Heart right ventricle (tissue), 16 donors: Measurements from ENCODE around the gene SMIM17. TPM values are rescaled to one million over a fixed set of nuclear protein-coding genes. Genes with fewer than 3 reads are reported as not detected.

Experiments used
- ATAC-seq, 8 donors: fragments of 200-7000 bp; cut with Tn5 transposase; one replicate each; pipeline ENCODE4 v1.9.1; 2020; ENCODE audit warnings: mild to moderate bottlenecking in 8 of 8, moderate library complexity in 8 of 8, moderate number of reproducible peaks in 1 of 8
- DNase-seq, 2 donors: peaks; one replicate each; pipeline ENCODE4 v3.0.0-alpha.2; 2020
- H3K27ac ChIP-seq, 10 donors: fragments of 200-600 bp; sonication (generic) in 2 of 10; one replicate each; pipeline versions ENCODE4 v1.5.0 to v1.8.0; 2020 to 2022; ENCODE audit warnings: mild to moderate bottlenecking in 3 of 10
- H3K27me3 ChIP-seq, 7 donors: fragments of 200-600 bp; one replicate each; pipeline ENCODE4 v1.8.0; 2021 to 2022; ENCODE audit warnings: mild to moderate bottlenecking in 2 of 7
- H3K36me3 ChIP-seq, 9 donors: fragments of 200-600 bp; sonication (generic) in 1 of 9; one replicate each; pipeline versions ENCODE4 v1.5.0 to v1.8.0; 2020 to 2022; ENCODE audit warnings: mild to moderate bottlenecking in 2 of 9
- H3K4me1 ChIP-seq, 9 donors: fragments of 200-600 bp; sonication (generic) in 1 of 9; one replicate each; pipeline versions ENCODE4 v1.5.0 to v1.8.0; 2020 to 2022; ENCODE audit warnings: mild to moderate bottlenecking in 4 of 9
- H3K4me3 ChIP-seq, 10 donors: fragments of 200-600 bp; sonication (generic) in 2 of 10; one replicate each; pipeline versions ENCODE4 v1.5.0 to v1.8.0; 2020 to 2022; ENCODE audit warnings: mild to moderate bottlenecking in 7 of 10, moderate library complexity in 2 of 10
- H3K9me3 ChIP-seq, 11 donors: fragments of 200-600 bp in 10 of 11; sonication (generic) in 2 of 11; one replicate each; pipeline versions ENCODE4 v1.5.0 to v1.8.0; 2013 to 2022; ENCODE audit warnings: mild to moderate bottlenecking in 2 of 11, control low read depth in 1 of 11, moderate library complexity in 1 of 11
- WGBS, 2 donors: extraction: QIAGEN DNeasy Blood & Tissue Kit; methylation state at CpG; one replicate each; pipeline ENCODE4 v1.1.7; 2013; ENCODE audit warnings: inconsistent platforms in 1 of 2; 5-methylcytosine and 5-hydroxymethylcytosine counted together
- intact Hi-C, 10 donors: fragments of 100-400 bp; cut with DNase I; formaldehyde crosslinking; loops; one replicate each; pipeline versions ENCODE4 v1.11.1 to v1.14.2; 2022
- polyA plus RNA-seq, 2 donors: library from polyadenylated mRNA; stranded (reverse); fragments of 200-250 nt; gene quantifications; one replicate each; pipeline ENCODE4 v1.2.3, GENCODE V29; 2013
- total RNA-seq, 10 donors: library from RNA; stranded (reverse); fragmentation: NEBNext Ultra II Directional in 3 of 10; extraction: Animal tissue kit (Norgen Biotek cat#: 25700) in 3 of 10; gene quantifications; one replicate each; pipeline versions ENCODE4 v1.2.1 to v1.2.4, GENCODE V29; 2021 to 2023
- TF ChIP-seq, protein P1 (sequence below), 9 donors: fragments of 200-600 bp; sonication (generic) in 2 of 9; IDR thresholded peaks; one replicate each; pipeline versions ENCODE4 v1.5.0 to v1.8.0; 2021 to 2022; ENCODE audit warnings: antibody characterized with exemption in 9 of 9, mild to moderate bottlenecking in 5 of 9, moderate library complexity in 1 of 9
- donor health status: Arrhythmogenic right ventricular cardiomyopathy.
- donor health status: ischemic (EF 13 %, LVEDD 7.1; RV severe dilation, severe dysfunction).
- donor health status: healthy with polysubstance abuse.
- donor health status: DM: no; HTN: yes; CAD: no.
- donor health status: DM: no; HTN: no; CAD: no.
- donor health status: ischemic (EF 25% LVEDD 6.9; RV normal size, moderate dysfunction).
- donor health status: ischemic (EF 25% LVEDD 5.7; RV mildly dilated, moderate dysfunction).
- donor health status: healthy.
- donor health status: DM: yes; HTN: yes; CAD: no.
- donor health status: Ischemic cardiomyopathy.
- donor health status: ischemic (EF 35%, LVEDD 5.7; RV mildly dilated, moderate dysfunction).
- donor health status: nonischemic (EF 11% LVEDD 7.7; RV severe dilation, severe dysfunction).
- donor health status: DM: yes; HTN: yes; CAD: no.
- donor health status: PGD.
- donor health status: ischemic (EF 29% LVEDD 5.4; RV normal size, mild dysfunction).
- donor health status: nonischemic (EF 23%, LVEDD 6.1; RV moderate dilation, normal function).

SMIM17 gene
- total and polyA plus RNA-seq, 12 donors, result 0.14 to 0.67 (median 0.35) TPM; not detected in 5

DNA sequence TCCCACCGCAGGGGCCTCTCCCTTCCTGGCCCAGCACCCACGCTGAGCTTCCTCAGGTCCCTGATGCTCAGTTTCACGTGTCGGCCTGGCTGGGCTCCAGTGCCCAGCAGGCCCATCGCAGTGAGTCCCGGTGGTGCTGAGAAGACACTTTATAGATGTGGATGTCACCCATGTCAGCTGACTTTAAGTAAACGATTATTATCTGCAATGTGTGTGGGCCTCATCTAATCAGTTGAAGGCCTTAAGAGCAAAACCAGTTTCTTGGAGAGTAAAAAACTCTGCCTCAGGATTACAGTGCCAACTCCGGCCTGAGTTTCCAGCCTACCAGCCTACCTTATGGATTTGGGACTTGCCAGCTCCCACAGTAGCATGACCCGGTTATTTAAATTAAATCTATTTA is 17.3 kb upstream of the SMIM17 start:
- Histone ChIP-seq H3K27me3 (no peaks in the 10 kb centered on the region), H3K9me3 (peaks cover 0 to 100% (median 11%) of the 10 kb centered on the region in 11 donors), H3K36me3 (peaks cover 0 to 46% (median 38%) of the 10 kb centered on the region in 9 donors)

DNA sequence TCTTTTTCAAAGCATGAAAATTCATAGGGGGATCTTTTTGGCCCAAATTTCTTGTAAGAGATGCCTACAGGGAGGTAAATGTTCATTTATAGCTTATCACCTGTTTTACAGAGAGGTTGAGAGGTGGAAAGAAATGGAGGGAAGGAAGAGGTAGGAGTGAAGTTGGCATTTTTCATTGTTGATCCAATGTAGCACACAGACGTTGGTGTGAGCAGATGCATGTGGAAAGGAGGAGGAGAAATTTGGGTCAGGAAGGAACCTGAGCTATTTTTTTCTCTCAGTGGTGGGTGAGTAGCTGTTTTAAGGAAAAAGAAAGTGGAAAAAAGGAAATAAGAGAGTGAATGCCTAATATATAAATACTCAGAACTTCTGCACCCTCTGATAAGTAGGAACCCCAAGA is 9.9 kb upstream of the SMIM17 start:
- H3K36me3 ChIP-seq, result peaks cover 0 to 4% (median 0%) of the 10 kb centered on the region in 9 donors
- WGBS, 2 donors, result 18 to 30% methylated on average over 1 of the region's 1 CpG
- no peaks in the 10 kb centered on the region for H3K4me1 ChIP-seq
- no peaks in the 10 kb centered on the region for H3K27me3 ChIP-seq
- ATAC-seq (no peak), DNase-seq (no peak)
- TF ChIP-seq, protein P1, sequence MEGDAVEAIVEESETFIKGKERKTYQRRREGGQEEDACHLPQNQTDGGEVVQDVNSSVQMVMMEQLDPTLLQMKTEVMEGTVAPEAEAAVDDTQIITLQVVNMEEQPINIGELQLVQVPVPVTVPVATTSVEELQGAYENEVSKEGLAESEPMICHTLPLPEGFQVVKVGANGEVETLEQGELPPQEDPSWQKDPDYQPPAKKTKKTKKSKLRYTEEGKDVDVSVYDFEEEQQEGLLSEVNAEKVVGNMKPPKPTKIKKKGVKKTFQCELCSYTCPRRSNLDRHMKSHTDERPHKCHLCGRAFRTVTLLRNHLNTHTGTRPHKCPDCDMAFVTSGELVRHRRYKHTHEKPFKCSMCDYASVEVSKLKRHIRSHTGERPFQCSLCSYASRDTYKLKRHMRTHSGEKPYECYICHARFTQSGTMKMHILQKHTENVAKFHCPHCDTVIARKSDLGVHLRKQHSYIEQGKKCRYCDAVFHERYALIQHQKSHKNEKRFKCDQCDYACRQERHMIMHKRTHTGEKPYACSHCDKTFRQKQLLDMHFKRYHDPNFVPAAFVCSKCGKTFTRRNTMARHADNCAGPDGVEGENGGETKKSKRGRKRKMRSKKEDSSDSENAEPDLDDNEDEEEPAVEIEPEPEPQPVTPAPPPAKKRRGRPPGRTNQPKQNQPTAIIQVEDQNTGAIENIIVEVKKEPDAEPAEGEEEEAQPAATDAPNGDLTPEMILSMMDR (IDR thresholded peaks at IDR 0.05), result no peak
- peaks cover 0 to 97% (median 12%) of the 10 kb centered on the region in 11 donors for H3K9me3 ChIP-seq
- H3K27ac ChIP-seq, result no peak overlapping the region
- intact Hi-C loops, result no loop called here
- H3K4me3 ChIP-seq, result no peak overlapping the region

More for the DNA sequence above, 17.3 kb upstream of the SMIM17 start:
- no peak for DNase-seq
- no peak overlapping the region for H3K27ac ChIP-seq
- TF ChIP-seq, protein P1 (IDR thresholded peaks at IDR 0.05), result no peak
- H3K4me1 ChIP-seq, result no peaks in the 10 kb centered on the region
- no peak for ATAC-seq
- 91 to 92% methylated on average over 9 of the region's 9 CpGs for WGBS, 2 donors
- intact Hi-C loops, result no loop called here
- no peak overlapping the region for H3K4me3 ChIP-seq

DNA sequence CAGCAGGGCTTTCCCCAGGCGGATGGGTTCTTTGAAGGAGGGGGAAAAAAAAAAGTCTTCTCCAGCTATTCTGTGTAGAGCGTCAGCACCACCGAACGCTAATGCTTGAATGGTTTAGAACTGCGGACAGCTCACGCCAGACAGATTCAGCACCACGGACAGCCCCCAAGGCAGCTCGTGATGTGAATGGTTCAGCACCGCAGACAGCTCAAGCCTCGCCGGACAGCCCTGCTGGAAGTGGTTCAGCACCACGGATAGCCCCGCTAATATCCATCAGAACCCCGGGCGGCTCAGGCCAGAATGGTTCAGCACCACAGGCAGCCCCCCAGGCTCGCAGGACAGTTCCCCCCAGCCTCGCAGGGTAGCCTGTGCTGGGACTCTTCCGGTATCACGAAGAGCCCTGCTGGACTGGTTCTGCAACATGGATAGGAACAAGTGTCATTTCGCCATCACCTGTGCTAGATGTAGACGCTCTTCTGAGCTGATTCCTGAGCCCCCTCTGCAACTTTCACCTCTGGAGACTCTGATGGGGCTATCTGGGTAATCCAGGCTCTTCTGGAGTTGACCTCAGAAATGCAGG is 4.9 kb upstream of the SMIM17 start:
- Histone ChIP-seq H3K36me3 (peaks cover 0 to 4% (median 0%) of the 10 kb centered on the region in 9 donors), H3K27me3 (peaks cover 0 to 11% (median 6%) of the 10 kb centered on the region in 7 donors), H3K4me3 (no peak overlapping the region), H3K9me3 (peaks cover 0 to 76% (median 5%) of the 10 kb centered on the region in 11 donors), H3K4me1 (no peaks in the 10 kb centered on the region), H3K27ac (no peak overlapping the region)
- TF ChIP-seq, protein P1 (IDR thresholded peaks at IDR 0.05), result no peak
- whole genome bisulfite sequencing, 2 donors, result 7 to 12% methylated on average over 21 of the region's 21 CpGs
- intact Hi-C loops, result no loop called here
- DNase-seq (peak; percentile 79 to 89), ATAC-seq (peak; percentile 88 to 96 (median 93))

DNA sequence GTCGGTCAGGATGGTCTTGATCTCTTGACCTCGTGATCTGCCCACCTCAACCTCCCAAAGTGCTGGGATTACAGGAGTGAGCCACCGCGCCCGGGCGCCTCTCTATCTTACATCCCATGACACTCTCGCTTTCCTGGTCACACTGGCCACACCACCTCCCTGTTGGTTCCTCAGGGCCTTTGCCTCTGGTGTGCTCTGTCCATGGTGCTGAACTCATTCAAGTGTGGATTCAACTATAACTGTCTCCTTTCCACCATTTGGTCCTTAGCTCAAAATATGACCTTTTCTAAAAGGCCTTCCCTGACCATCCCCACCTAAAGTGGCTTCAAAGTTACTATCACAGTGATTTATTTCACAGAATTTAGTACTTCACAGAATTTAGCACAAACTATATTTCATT is 3.7 kb upstream of the SMIM17 start:
- peaks cover 0 to 74% (median 0%) of the 10 kb centered on the region in 11 donors for H3K9me3 ChIP-seq
- no peak for ATAC-seq

More for the DNA sequence above, 3.7 kb upstream of the SMIM17 start:
- Histone ChIP-seq H3K27ac (no peak overlapping the region), H3K4me1 (no peaks in the 10 kb centered on the region), H3K27me3 (peaks cover 5 to 23% (median 18%) of the 10 kb centered on the region in 7 donors), H3K36me3 (peaks cover 0 to under 1% (median 0%) of the 10 kb centered on the region in 9 donors), H3K4me3 (no peak overlapping the region)
- WGBS, 2 donors, result 25 to 33% methylated on average over 7 of the region's 7 CpGs
- TF ChIP-seq, protein P1 (IDR thresholded peaks at IDR 0.05), result no peak
- no peak for DNase-seq
- intact Hi-C loops, result no loop called here
